Tibial nerve (tissue), 3 donors: ENCODE measurements around the gene GRAMD4.

Source experiments
- CTCF ChIP-seq, 5 experiments: fragments of 200-600 bp in 3 of 5; fragments of 450-650 bp in 2 of 5; sonication (generic) in 3 of 5; IDR thresholded peaks; one replicate each; pipeline ENCODE4 v1.5.1; 2016 to 2019; ENCODE audit warnings: antibody characterized with exemption in 5 of 5, mild to moderate bottlenecking in 3 of 5, moderate library complexity in 2 of 5
- POLR2A ChIP-seq, 2 donors: fragments of 450-650 bp; IDR thresholded peaks; one replicate each; pipeline ENCODE4 v1.6.1; 2017; ENCODE audit warnings: antibody characterized with exemption in 2 of 2, mild to moderate bottlenecking in 2 of 2, moderate library complexity in 2 of 2

DNA sequence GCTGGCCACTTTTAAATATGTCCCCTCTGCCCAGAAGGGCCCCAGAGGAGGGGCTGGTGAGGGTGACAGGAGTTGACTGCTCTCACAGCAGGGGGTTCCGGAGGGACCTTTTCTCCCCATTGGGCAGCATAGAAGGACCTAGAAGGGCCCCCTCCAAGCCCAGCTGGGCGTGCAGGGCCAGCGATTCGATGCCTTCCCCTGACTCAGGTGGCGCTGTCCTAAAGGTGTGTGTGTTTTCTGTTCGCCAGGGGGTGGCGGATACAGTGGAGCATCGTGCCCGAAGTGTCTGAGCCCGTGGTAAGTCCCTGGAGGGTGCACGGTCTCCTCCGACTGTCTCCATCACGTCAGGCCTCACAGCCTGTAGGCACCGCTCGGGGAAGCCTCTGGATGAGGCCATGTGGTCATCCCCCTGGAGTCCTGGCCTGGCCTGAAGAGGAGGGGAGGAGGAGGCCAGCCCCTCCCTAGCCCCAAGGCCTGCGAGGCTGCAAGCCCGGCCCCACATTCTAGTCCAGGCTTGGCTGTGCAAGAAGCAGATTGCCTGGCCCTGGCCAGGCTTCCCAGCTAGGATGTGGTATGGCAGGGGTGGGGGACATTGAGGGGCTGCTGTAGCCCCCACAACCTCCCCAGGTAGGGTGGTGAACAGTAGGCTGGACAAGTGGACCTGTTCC is 46.5 kb downstream of the GRAMD4 start:
- TF ChIP-seq POLR2A (IDR thresholded peaks at IDR 0.05): no peak
- TF ChIP-seq CTCF (IDR thresholded peaks at IDR 0.05): no peak
